HG03159 (cell line): ENCODE measurements around the gene CD59.

Experiments used
- ATAC-seq: cut with Tn5 transposase; IDR thresholded peaks from one replicate; pipeline ENCODE4 v1.9.1; 2021; ENCODE audit warnings: mild to moderate bottlenecking, moderate library complexity; ENCODE audit not compliant: unreplicated experiment

CD59 gene

GRCh38 chr11:33736148-33736812 is at the start of gene CD59:
Gene CD59, minus strand, starts transcription at chr11:33736423. Its CDS starts 13,978 bp downstream, at chr11:33722445.
- peak; percentile 58 for ATAC-seq

GRCh38 chr11:33785609-33786008 is 49.4 kb upstream of the CD59 start:
- ATAC-seq: no peak

- ATAC-seq: no peak
These were observed 43.8 kb upstream of the CD59 start for GRCh38 chr11:33779849-33780528.

GRCh38 chr11:33778675-33779074 is 42.5 kb upstream of the CD59 start:
- ATAC-seq: no peak

GRCh38 chr11:33777906-33778305 is 41.7 kb upstream of the CD59 start:
- ATAC-seq: no peak

GRCh38 chr11:33775832-33776470 is 39.7 kb upstream of the CD59 start:
- ATAC-seq: peak; percentile 32

- ATAC-seq: no peak
These were observed 39.2 kb upstream of the CD59 start for GRCh38 chr11:33775467-33775807.

- ATAC-seq: no peak
These were observed 38.7 kb upstream of the CD59 start for GRCh38 chr11:33774736-33775466.

- ATAC-seq: peak; percentile 58
These were observed 37.9 kb upstream of the CD59 start, which contains the start of gene FBXO3 for GRCh38 chr11:33773987-33774735. Gene FBXO3, minus strand, starts transcription at chr11:33774520. Its CDS starts 23 bp downstream, at chr11:33774497.

GRCh38 chr11:33773404-33773986 is 37.3 kb upstream of the CD59 start:
- ATAC-seq: peak; percentile 8

GRCh38 chr11:33772870-33773269 is 36.6 kb upstream of the CD59 start:
- ATAC-seq: no peak

GRCh38 chr11:33772300-33772699 is 36.1 kb upstream of the CD59 start:
- ATAC-seq: no peak

- ATAC-seq: no peak
These were observed 34.0 kb upstream of the CD59 start for GRCh38 chr11:33770236-33770635.

- no peak for ATAC-seq
These were observed 33.3 kb upstream of the CD59 start for GRCh38 chr11:33769542-33769941.

- no peak for ATAC-seq
These were observed 31.4 kb upstream of the CD59 start for GRCh38 chr11:33767624-33768023.

GRCh38 chr11:33766085-33766484 is 29.9 kb upstream of the CD59 start:
- no peak for ATAC-seq

GRCh38 chr11:33761471-33761870 is 25.2 kb upstream of the CD59 start:
- peak; percentile 70 for ATAC-seq

- ATAC-seq: peak; percentile 94
These were observed 17.2 kb upstream of the CD59 start for GRCh38 chr11:33753304-33753967.

- ATAC-seq: no peak
These were observed 15.7 kb upstream of the CD59 start for GRCh38 chr11:33751878-33752277.

GRCh38 chr11:33747979-33748378 is 11.8 kb upstream of the CD59 start:
- ATAC-seq: no peak
